Rectal smooth muscle tissue (tissue), 1 donor: ENCODE data around the gene IGSF9.

Experiments
- H3K27ac ChIP-seq: one replicate; pipeline ENCODE4 v1.7.0; 2013; ENCODE audit warnings: low read depth, low read length, inconsistent platforms
- H3K27me3 ChIP-seq: one replicate; pipeline ENCODE4 v1.7.0; 2013; ENCODE audit warnings: low read length; ENCODE audit not compliant: control insufficient read depth, insufficient read depth
- H3K36me3 ChIP-seq: one replicate; pipeline ENCODE4 v1.7.0; 2013; ENCODE audit warnings: low read length; ENCODE audit not compliant: control insufficient read depth, insufficient read depth
- H3K4me1 ChIP-seq: one replicate; pipeline ENCODE4 v1.7.0; 2013; ENCODE audit warnings: low read length; ENCODE audit not compliant: control insufficient read depth, insufficient read depth
- H3K4me3 ChIP-seq: one replicate; pipeline ENCODE4 v1.7.0; 2013; ENCODE audit warnings: low read length
- H3K9ac ChIP-seq: one replicate; pipeline ENCODE4 v1.7.0; 2013; ENCODE audit warnings: low read length

The IGSF9 gene

GRCh38 chr1:159965263-159965662, 19.9 kb upstream of the IGSF9 start:
- Histone ChIP-seq H3K27ac (no peak overlapping the region), H3K27me3 (no peaks in the 10 kb centered on the region), H3K4me1 (no peaks in the 10 kb centered on the region), H3K9ac (no peak overlapping the region), H3K36me3 (no peaks in the 10 kb centered on the region), H3K4me3 (no peak overlapping the region)

GRCh38 chr1:159964144-159964543, 18.7 kb upstream of the IGSF9 start:
- Histone ChIP-seq H3K36me3 (no peaks in the 10 kb centered on the region), H3K4me3 (no peak overlapping the region), H3K27me3 (no peaks in the 10 kb centered on the region), H3K4me1 (no peaks in the 10 kb centered on the region), H3K9ac (no peak overlapping the region), H3K27ac (no peak overlapping the region)

GRCh38 chr1:159962176-159962575, 16.8 kb upstream of the IGSF9 start:
- no peaks in the 10 kb centered on the region for H3K4me1 ChIP-seq
- no peak overlapping the region for H3K9ac ChIP-seq
- no peak overlapping the region for H3K4me3 ChIP-seq
- H3K36me3 ChIP-seq, result no peaks in the 10 kb centered on the region
- H3K27me3 ChIP-seq, result no peaks in the 10 kb centered on the region
- no peak overlapping the region for H3K27ac ChIP-seq

- no peaks in the 10 kb centered on the region for H3K4me1 ChIP-seq
- H3K27me3 ChIP-seq, result no peaks in the 10 kb centered on the region
- no peak overlapping the region for H3K27ac ChIP-seq
- no peak overlapping the region for H3K9ac ChIP-seq
- peak overlapping the region; percentile 59 for H3K4me3 ChIP-seq
- no peaks in the 10 kb centered on the region for H3K36me3 ChIP-seq
These were observed 16.2 kb upstream of the IGSF9 start for GRCh38 chr1:159961636-159962035.

- no peaks in the 10 kb centered on the region for H3K27me3 ChIP-seq
- no peaks in the 10 kb centered on the region for H3K4me1 ChIP-seq
- no peak overlapping the region for H3K9ac ChIP-seq
- no peak overlapping the region for H3K27ac ChIP-seq
- H3K4me3 ChIP-seq, result peak overlapping the region; percentile 59
- no peaks in the 10 kb centered on the region for H3K36me3 ChIP-seq
These were observed 15.4 kb upstream of the IGSF9 start for GRCh38 chr1:159960721-159961381.

GRCh38 chr1:159959451-159959850, 14.0 kb upstream of the IGSF9 start:
- H3K27me3 ChIP-seq, result no peaks in the 10 kb centered on the region
- no peaks in the 10 kb centered on the region for H3K4me1 ChIP-seq
- H3K36me3 ChIP-seq, result no peaks in the 10 kb centered on the region
- no peak overlapping the region for H3K9ac ChIP-seq
- no peak overlapping the region for H3K4me3 ChIP-seq
- no peak overlapping the region for H3K27ac ChIP-seq

GRCh38 chr1:159958719-159959380, 13.4 kb upstream of the IGSF9 start:
- H3K9ac ChIP-seq, result no peak overlapping the region
- H3K4me3 ChIP-seq, result no peak overlapping the region
- H3K4me1 ChIP-seq, result no peaks in the 10 kb centered on the region
- H3K27ac ChIP-seq, result no peak overlapping the region
- H3K27me3 ChIP-seq, result no peaks in the 10 kb centered on the region
- H3K36me3 ChIP-seq, result no peaks in the 10 kb centered on the region

GRCh38 chr1:159957824-159958268, 12.4 kb upstream of the IGSF9 start:
- no peak overlapping the region for H3K4me3 ChIP-seq
- no peak overlapping the region for H3K9ac ChIP-seq
- no peaks in the 10 kb centered on the region for H3K27me3 ChIP-seq
- H3K4me1 ChIP-seq, result no peaks in the 10 kb centered on the region
- H3K27ac ChIP-seq, result no peak overlapping the region
- no peaks in the 10 kb centered on the region for H3K36me3 ChIP-seq

GRCh38 chr1:159955456-159955855, 10.0 kb upstream of the IGSF9 start:
- H3K9ac ChIP-seq, result no peak overlapping the region
- H3K4me3 ChIP-seq, result no peak overlapping the region
- no peaks in the 10 kb centered on the region for H3K4me1 ChIP-seq
- no peaks in the 10 kb centered on the region for H3K27me3 ChIP-seq
- no peaks in the 10 kb centered on the region for H3K36me3 ChIP-seq
- H3K27ac ChIP-seq, result no peak overlapping the region

GRCh38 chr1:159953536-159954515, 8.4 kb upstream of the IGSF9 start, which contains the start of gene SLAMF9:
Gene SLAMF9 (minus strand): TSS chr1:159954237. CDS start chr1:159954137, 100 bp downstream.
- no peaks in the 10 kb centered on the region for H3K27me3 ChIP-seq
- no peaks in the 10 kb centered on the region for H3K36me3 ChIP-seq
- H3K27ac ChIP-seq, result no peak within 1 kb of the TSS
- H3K4me3 ChIP-seq, result no peak within 1 kb of the TSS
- H3K4me1 ChIP-seq, result no peaks in the 10 kb centered on the region
- H3K9ac ChIP-seq, result no peak within 1 kb of the TSS

GRCh38 chr1:159952932-159953331, 7.5 kb upstream of the IGSF9 start:
- Histone ChIP-seq H3K4me1 (no peaks in the 10 kb centered on the region), H3K4me3 (no peak overlapping the region), H3K27me3 (no peaks in the 10 kb centered on the region), H3K27ac (no peak overlapping the region), H3K36me3 (no peaks in the 10 kb centered on the region), H3K9ac (no peak overlapping the region)

- Histone ChIP-seq H3K4me1 (no peaks in the 10 kb centered on the region), H3K4me3 (no peak overlapping the region), H3K9ac (no peak overlapping the region), H3K27me3 (no peaks in the 10 kb centered on the region), H3K27ac (no peak overlapping the region), H3K36me3 (no peaks in the 10 kb centered on the region)
These were observed 6.1 kb upstream of the IGSF9 start for GRCh38 chr1:159951551-159951950.
